Panc1 (cell line): ENCODE results near the gene SAMD14.

Experiments
- POLR2AphosphoS5 ChIP-seq: IDR thresholded peaks from 2 replicates; pipeline ENCODE4 v1.6.1; 2012; ENCODE audit warnings: mild to moderate bottlenecking, low read depth, low read length, moderate library complexity
- REST ChIP-seq, 2 experiments: IDR thresholded peaks; 2 replicates each; pipeline ENCODE4 v1.6.1; 2011 to 2012; ENCODE audit warnings: low read depth in 2 of 2, control low read depth in 1 of 2, low read length in 1 of 2, mild to moderate bottlenecking in 1 of 2, moderate library complexity in 1 of 2; ENCODE audit not compliant: insufficient read depth in 1 of 2
- SIN3A ChIP-seq: IDR thresholded peaks from 2 replicates; pipeline ENCODE4 v1.6.1; 2012; ENCODE audit warnings: low read depth, mild to moderate bottlenecking, low read length, moderate library complexity, borderline replicate concordance; ENCODE audit not compliant: insufficient read depth
- TF ChIP-seq, protein P1 (sequence below): fragments of 450-650 bp; IDR thresholded peaks from 2 replicates; pipeline ENCODE4 v1.5.1; 2017; ENCODE audit warnings: mild to moderate bottlenecking

- TF ChIP-seq, protein P1, sequence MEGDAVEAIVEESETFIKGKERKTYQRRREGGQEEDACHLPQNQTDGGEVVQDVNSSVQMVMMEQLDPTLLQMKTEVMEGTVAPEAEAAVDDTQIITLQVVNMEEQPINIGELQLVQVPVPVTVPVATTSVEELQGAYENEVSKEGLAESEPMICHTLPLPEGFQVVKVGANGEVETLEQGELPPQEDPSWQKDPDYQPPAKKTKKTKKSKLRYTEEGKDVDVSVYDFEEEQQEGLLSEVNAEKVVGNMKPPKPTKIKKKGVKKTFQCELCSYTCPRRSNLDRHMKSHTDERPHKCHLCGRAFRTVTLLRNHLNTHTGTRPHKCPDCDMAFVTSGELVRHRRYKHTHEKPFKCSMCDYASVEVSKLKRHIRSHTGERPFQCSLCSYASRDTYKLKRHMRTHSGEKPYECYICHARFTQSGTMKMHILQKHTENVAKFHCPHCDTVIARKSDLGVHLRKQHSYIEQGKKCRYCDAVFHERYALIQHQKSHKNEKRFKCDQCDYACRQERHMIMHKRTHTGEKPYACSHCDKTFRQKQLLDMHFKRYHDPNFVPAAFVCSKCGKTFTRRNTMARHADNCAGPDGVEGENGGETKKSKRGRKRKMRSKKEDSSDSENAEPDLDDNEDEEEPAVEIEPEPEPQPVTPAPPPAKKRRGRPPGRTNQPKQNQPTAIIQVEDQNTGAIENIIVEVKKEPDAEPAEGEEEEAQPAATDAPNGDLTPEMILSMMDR: no peak
- TF ChIP-seq SIN3A: no peak
- TF ChIP-seq REST (IDR thresholded peaks at IDR 0.05; ENCODE audit: insufficient read depth in 1 of 2, low read depth in 2 of 2, low read length in 1 of 2): no peak
- TF ChIP-seq POLR2AphosphoS5: no peak
Observed at GRCh38 chr17:50095626-50096037, 34.3 kb downstream of the SAMD14 start.
